Left lung (tissue), 10 donors: ENCODE results near the gene MKS1. TPM values are rescaled to one million over a fixed set of nuclear protein-coding genes. Genes with fewer than 3 reads are reported as not detected.

Source experiments
- ATAC-seq: fragments of 200-7000 bp; cut with Tn5 transposase; one replicate; pipeline ENCODE4 v1.9.1; 2020; ENCODE audit warnings: moderate library complexity
- DNase-seq, 4 donors: peaks; one replicate each; pipeline ENCODE4 v3.0.0-alpha.2; 2013 to 2020
- H3K27ac ChIP-seq, 2 donors: fragments of 200-600 bp; sonication (generic) in 1 of 2; one replicate each; pipeline versions ENCODE4 v1.5.0 to v1.8.0; 2020 to 2021
- H3K27me3 ChIP-seq, 2 donors: fragments of 200-600 bp; sonication (generic) in 1 of 2; one replicate each; pipeline versions ENCODE4 v1.5.0 to v1.8.0; 2020 to 2021
- H3K36me3 ChIP-seq, 2 donors: fragments of 200-600 bp; sonication (generic) in 1 of 2; one replicate each; pipeline versions ENCODE4 v1.5.0 to v1.8.0; 2020 to 2021
- H3K4me1 ChIP-seq, 2 donors: fragments of 200-600 bp; one replicate each; pipeline ENCODE4 v1.8.0; 2021
- H3K4me3 ChIP-seq, 2 donors: fragments of 200-600 bp; sonication (generic) in 1 of 2; one replicate each; pipeline versions ENCODE4 v1.5.0 to v1.8.0; 2020 to 2021; ENCODE audit warnings: mild to moderate bottlenecking in 1 of 2
- H3K9me3 ChIP-seq, 2 donors: fragments of 200-600 bp; sonication (generic) in 1 of 2; one replicate each; pipeline versions ENCODE4 v1.5.0 to v1.8.0; 2020 to 2021
- intact Hi-C, 2 donors: fragments of 100-400 bp; cut with DNase I; formaldehyde crosslinking; loops; one replicate each; pipeline versions ENCODE4 v1.11.2 to v1.14.2; 2022
- polyA plus RNA-seq, 6 donors: library from polyadenylated mRNA; unstranded; fragments of 120-200 nt; gene quantifications; one replicate each; pipeline ENCODE4 v1.2.1, GENCODE V29; 2013; ENCODE audit not compliant: insufficient read length in 6 of 6
- total RNA-seq, 2 donors: library from RNA; stranded (reverse); fragmentation: NEBNext Ultra II Directional; extraction: Animal tissue kit (Norgen Biotek cat#: 25700); gene quantifications; one replicate each; pipeline ENCODE4 v1.2.1, GENCODE V29; 2021
- TF ChIP-seq, protein P1 (sequence below), 2 donors: fragments of 200-600 bp; sonication (generic) in 1 of 2; IDR thresholded peaks; one replicate each; pipeline versions ENCODE4 v1.5.0 to v1.8.0; 2021; ENCODE audit warnings: antibody characterized with exemption in 2 of 2
- donor health status: DM: no; HTN: yes; CAD: no.
- donor health status: DM: no; HTN: no; CAD: no.

Gene MKS1
- total and polyA plus RNA-seq, 8 donors, result 16.4 to 46.8 (median 37.7) TPM

DNA sequence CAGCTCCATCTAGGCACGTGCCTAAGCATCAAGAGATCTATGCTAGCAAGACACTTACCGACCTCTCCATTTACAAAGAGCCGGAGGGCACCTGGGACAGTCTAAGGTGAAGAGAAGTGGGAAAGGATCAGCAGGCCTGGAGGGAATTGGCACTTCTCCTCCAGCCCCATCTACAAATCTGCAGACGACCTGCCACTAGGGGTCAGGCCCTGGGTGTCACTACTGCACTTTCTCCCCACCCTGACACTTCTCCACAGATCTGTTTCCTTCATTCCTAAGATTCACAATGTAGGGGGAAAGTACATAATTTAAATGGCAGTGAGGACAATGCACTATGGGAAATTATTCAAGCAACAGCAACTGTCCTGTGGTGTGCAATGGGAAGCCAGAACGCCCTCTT, 8.1 kb downstream of the MKS1 start:
- no peak for ATAC-seq
- peaks cover 0 to 72% of the 10 kb centered on the region in 2 donors for H3K36me3 ChIP-seq
- TF ChIP-seq, protein P1, sequence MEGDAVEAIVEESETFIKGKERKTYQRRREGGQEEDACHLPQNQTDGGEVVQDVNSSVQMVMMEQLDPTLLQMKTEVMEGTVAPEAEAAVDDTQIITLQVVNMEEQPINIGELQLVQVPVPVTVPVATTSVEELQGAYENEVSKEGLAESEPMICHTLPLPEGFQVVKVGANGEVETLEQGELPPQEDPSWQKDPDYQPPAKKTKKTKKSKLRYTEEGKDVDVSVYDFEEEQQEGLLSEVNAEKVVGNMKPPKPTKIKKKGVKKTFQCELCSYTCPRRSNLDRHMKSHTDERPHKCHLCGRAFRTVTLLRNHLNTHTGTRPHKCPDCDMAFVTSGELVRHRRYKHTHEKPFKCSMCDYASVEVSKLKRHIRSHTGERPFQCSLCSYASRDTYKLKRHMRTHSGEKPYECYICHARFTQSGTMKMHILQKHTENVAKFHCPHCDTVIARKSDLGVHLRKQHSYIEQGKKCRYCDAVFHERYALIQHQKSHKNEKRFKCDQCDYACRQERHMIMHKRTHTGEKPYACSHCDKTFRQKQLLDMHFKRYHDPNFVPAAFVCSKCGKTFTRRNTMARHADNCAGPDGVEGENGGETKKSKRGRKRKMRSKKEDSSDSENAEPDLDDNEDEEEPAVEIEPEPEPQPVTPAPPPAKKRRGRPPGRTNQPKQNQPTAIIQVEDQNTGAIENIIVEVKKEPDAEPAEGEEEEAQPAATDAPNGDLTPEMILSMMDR (IDR thresholded peaks at IDR 0.05), result no peak

GRCh38 chr17:58208344-58208743, 10.7 kb downstream of the MKS1 start:
- DNase-seq (no peak), ATAC-seq (peak; percentile 73)
- peaks cover 0 to 68% of the 10 kb centered on the region in 2 donors for H3K36me3 ChIP-seq
- H3K9me3 ChIP-seq, result no peaks in the 10 kb centered on the region
- intact Hi-C loops, result no loop called here
- no peak overlapping the region for H3K27ac ChIP-seq
- H3K4me3 ChIP-seq, result no peak overlapping the region
- H3K27me3 ChIP-seq, result no peaks in the 10 kb centered on the region
- H3K4me1 ChIP-seq, result no peaks in the 10 kb centered on the region
- TF ChIP-seq, protein P1 (IDR thresholded peaks at IDR 0.05), result no peak

More for the DNA sequence above, 8.1 kb downstream of the MKS1 start:
- no peaks in the 10 kb centered on the region for H3K9me3 ChIP-seq
- intact Hi-C loops, result no loop called here
- no peaks in the 10 kb centered on the region for H3K27me3 ChIP-seq
- H3K4me1 ChIP-seq, result no peaks in the 10 kb centered on the region
- no peak overlapping the region for H3K27ac ChIP-seq
- no peak overlapping the region for H3K4me3 ChIP-seq
- no peak for DNase-seq

DNA sequence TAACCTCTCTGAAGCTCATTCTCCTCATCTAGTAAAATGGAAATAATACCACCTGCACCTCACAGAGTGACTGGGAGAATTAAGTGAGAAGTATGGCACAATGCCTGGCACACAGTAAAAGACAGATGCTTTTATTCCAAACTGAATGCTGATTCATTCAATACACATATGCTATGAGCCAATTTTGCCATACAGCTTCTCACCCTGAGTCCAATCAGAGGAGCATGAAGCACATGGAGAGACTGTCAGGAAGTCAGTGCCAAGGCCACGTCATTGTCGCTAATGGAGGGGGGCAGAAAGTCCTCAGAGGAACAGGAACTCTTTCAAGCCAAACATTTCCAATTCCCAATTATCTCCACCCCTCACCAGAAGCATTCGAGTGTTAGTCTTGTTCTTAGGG, 11.6 kb downstream of the MKS1 start:
- H3K4me3 ChIP-seq, result no peak overlapping the region
- H3K36me3 ChIP-seq, result peaks cover 0 to 59% of the 10 kb centered on the region in 2 donors
- TF ChIP-seq, protein P1 (IDR thresholded peaks at IDR 0.05), result no peak
- no peaks in the 10 kb centered on the region for H3K4me1 ChIP-seq
- DNase-seq, result no peak
- H3K27ac ChIP-seq, result no peak overlapping the region
- ATAC-seq, result no peak
- no peaks in the 10 kb centered on the region for H3K9me3 ChIP-seq
- H3K27me3 ChIP-seq, result no peaks in the 10 kb centered on the region
- intact Hi-C loops, result no loop called here

DNA sequence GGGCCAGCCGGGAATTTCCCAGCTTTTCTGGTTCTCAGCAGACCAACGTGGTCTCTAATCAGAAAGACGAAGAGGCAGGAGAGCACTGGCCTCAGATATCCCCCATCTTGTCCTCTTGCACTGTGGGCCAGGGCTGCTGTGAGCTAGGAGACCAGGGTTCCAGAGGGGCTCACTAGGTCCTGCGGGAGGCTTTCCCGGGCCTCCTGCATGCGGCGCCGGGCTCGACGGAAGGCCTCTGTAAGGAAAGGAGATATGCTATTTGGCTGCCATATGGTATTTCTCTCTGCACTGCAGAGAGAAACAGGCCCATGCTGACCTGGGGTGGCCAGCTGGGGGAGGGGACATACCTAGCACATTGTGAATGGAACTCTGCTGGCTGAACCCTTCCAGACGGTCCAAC, 13.1 kb downstream of the MKS1 start:
- H3K4me3 ChIP-seq, result no peak overlapping the region
- no peaks in the 10 kb centered on the region for H3K4me1 ChIP-seq
- TF ChIP-seq, protein P1 (IDR thresholded peaks at IDR 0.05), result no peak
- no peaks in the 10 kb centered on the region for H3K27me3 ChIP-seq
- H3K27ac ChIP-seq, result no peak overlapping the region
- intact Hi-C loops, result no loop called here
- DNase-seq, result no peak
- peaks cover 0 to 50% of the 10 kb centered on the region in 2 donors for H3K36me3 ChIP-seq
- no peak for ATAC-seq
- no peaks in the 10 kb centered on the region for H3K9me3 ChIP-seq

GRCh38 chr17:58204796-58205195, 14.3 kb downstream of the MKS1 start:
- H3K27ac ChIP-seq, result no peak overlapping the region
- ATAC-seq (no peak), DNase-seq (no peak)
- H3K4me1 ChIP-seq, result no peaks in the 10 kb centered on the region
- TF ChIP-seq, protein P1 (IDR thresholded peaks at IDR 0.05), result no peak
- peaks cover 0 to 9% of the 10 kb centered on the region in 2 donors for H3K27me3 ChIP-seq
- no peaks in the 10 kb centered on the region for H3K9me3 ChIP-seq
- H3K4me3 ChIP-seq, result no peak overlapping the region
- peaks cover 0 to 38% of the 10 kb centered on the region in 2 donors for H3K36me3 ChIP-seq
- intact Hi-C loops, result no loop called here
